ENCODE data around the gene NUDT8.

Gene NUDT8

DNA sequence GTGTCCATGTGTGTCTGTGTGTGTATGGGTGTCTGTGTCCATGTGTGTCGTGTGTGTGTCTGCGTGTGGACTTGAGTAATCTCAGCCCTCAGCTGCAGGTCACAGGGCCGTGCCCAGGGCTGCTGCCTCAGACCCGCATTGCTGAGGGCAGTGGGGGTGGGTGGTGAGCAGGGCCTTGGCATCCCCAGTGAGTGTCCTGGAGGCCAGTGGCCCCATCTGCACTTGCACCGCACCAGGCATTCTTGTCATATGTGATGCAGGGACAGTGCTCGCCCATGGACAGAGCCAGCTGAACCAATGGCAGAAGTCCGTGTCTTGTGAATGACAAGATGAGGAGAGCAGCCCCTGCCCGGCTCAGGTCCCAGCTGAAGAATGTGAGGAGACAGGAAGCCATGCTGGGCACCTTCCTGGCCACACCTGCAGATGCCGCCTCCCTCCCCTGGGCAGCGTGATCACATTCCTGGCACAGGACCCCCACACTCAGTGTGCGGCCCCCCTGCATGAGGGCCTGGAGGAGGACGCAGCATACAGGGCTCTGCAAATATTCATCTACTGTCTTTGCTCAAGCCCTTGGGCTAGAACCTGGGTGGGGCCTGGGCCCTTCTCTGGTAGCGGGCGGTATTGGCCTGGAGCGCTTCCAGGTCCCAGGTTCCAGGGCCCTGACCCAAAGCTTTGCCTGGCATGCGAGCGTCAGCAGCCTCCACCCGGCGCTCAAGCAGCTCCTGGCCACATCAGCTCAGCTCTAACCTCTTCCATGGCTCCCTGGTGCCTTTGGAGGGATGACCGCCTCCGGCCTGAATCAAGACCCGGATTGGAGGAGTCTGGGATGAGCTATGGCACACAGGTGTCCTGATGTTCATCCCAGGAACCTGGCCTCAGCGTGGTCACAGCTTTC, 40.8 kb upstream of the NUDT8 start:
- H3K4me3 ChIP-seq (ENCODE audit: low read depth, low read length), result no peak overlapping the region
- TF ChIP-seq, protein P1, sequence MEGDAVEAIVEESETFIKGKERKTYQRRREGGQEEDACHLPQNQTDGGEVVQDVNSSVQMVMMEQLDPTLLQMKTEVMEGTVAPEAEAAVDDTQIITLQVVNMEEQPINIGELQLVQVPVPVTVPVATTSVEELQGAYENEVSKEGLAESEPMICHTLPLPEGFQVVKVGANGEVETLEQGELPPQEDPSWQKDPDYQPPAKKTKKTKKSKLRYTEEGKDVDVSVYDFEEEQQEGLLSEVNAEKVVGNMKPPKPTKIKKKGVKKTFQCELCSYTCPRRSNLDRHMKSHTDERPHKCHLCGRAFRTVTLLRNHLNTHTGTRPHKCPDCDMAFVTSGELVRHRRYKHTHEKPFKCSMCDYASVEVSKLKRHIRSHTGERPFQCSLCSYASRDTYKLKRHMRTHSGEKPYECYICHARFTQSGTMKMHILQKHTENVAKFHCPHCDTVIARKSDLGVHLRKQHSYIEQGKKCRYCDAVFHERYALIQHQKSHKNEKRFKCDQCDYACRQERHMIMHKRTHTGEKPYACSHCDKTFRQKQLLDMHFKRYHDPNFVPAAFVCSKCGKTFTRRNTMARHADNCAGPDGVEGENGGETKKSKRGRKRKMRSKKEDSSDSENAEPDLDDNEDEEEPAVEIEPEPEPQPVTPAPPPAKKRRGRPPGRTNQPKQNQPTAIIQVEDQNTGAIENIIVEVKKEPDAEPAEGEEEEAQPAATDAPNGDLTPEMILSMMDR (IDR thresholded peaks at IDR 0.05; ENCODE audit: low read depth, low read length), result no peak

DNA sequence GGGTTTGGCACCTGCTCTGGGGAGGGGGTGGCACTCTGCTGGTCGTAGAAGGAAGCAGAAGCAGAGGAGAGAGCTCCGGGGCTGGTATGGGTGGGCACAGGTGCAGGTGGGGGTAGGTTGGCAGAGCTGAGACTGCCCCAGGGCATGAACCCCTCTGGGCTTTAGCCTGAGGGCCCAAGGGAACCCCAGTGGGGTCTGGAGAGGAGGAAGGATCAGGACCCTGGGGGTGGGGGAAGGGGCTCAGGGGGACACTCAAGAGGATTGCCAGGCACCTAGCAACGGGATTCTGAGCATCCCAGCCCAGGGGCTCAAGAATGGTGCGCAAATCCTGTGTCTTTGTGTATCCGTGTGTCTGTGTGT, 38.4 kb upstream of the NUDT8 start:
- TF ChIP-seq, protein P1 (IDR thresholded peaks at IDR 0.05; ENCODE audit: low read depth, low read length), result no peak
- H3K4me3 ChIP-seq (ENCODE audit: low read depth, low read length), result no peak overlapping the region

DNA sequence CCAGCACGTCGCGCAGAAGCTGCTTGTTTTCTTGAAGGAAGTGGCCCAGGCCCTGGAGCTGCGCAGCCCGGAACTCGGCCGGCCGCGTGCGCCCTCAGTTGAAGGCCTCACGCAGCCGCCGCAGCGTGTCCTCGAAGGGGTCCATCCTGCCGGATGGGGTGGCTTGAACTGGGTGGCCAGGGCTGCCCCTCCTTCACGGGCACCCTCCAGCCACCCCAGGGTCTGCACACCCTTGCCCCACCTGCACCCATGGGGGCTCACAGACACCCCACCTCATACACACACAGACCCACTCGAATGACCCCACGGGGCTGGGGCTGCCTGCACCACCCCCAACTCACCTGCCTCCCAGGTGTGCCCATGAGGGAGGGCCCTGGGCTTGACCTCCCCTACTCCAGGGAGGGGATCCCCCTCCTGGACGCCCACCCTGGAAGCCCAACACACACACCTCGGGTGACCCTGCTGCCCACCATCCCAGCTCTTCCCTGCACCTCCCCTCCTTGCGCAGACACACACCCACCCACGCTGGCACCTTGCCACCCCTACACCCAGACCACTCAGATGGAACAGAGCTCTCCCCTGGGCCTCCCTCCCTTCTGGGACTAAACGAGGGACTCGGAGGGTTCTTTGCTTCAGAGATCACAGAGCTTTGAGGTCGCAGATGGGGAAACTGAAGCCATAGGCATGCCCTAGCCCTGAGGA, 37.9 kb upstream of the NUDT8 start:
- H3K4me3 ChIP-seq (ENCODE audit: low read depth, low read length), result no peak overlapping the region
- TF ChIP-seq, protein P1 (IDR thresholded peaks at IDR 0.05; ENCODE audit: low read depth, low read length), result no peak

DNA sequence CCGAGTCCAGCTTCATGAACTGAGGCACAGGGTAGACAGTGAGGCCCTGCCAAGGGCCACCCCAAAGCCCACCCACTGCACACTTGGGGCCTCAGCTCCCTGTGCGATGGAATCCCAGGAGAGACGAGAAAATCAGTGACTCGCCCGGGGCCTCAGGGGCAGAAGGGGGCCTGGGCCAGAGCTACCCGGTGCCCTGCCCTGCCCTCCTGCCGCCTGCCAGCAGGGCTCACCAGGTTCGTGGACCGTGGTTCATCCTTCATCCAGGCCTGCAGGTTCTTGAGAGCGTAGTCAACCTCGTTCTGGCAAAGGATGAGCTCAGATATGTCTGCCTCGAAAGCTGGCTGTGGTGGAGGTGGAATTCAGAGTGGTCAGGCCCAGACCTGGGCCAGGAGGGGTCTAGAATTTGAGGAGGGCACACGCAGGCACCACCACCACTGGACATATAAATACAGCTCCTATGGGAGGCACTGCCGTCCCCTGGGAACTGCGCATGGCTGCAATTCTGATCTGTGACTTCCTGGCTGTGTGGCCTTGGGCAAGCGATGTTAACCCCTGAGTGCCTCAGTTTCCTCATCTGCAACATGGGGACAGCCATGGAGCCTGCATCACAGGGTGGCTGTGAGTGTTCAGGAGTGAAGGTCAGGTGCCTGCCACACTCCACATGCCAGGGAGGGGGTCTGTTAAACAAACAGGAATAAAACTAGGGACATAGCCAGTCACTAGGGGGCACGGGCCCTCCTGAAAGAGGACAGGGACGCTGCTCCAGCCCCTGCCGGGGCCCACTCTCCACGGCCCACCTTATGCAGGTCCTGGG, 37.1 kb upstream of the NUDT8 start:
- no peak overlapping the region for H3K4me3 ChIP-seq (ENCODE audit: low read depth, low read length)
- TF ChIP-seq, protein P1 (IDR thresholded peaks at IDR 0.05; ENCODE audit: low read depth, low read length), result no peak

DNA sequence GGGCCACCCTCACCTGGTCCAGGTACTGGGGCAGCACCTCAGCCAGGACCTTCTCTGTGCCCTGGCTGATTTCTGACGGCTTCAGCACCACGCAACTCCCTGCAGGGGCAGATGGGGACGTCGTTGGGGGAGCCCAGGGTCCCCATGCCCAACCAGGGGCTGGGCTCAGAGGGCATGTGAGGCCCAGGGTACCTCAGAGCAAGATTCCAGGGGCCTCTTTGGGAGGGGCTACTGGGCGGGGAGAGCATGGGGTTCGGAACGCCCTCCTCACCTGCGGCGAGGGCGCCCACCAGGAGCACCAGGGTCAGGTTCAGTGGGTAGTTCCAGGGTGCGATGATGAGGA, 36.5 kb upstream of the NUDT8 start:
- H3K4me3 ChIP-seq (ENCODE audit: low read depth, low read length), result no peak overlapping the region
- TF ChIP-seq, protein P1 (IDR thresholded peaks at IDR 0.05; ENCODE audit: low read depth, low read length), result no peak

DNA sequence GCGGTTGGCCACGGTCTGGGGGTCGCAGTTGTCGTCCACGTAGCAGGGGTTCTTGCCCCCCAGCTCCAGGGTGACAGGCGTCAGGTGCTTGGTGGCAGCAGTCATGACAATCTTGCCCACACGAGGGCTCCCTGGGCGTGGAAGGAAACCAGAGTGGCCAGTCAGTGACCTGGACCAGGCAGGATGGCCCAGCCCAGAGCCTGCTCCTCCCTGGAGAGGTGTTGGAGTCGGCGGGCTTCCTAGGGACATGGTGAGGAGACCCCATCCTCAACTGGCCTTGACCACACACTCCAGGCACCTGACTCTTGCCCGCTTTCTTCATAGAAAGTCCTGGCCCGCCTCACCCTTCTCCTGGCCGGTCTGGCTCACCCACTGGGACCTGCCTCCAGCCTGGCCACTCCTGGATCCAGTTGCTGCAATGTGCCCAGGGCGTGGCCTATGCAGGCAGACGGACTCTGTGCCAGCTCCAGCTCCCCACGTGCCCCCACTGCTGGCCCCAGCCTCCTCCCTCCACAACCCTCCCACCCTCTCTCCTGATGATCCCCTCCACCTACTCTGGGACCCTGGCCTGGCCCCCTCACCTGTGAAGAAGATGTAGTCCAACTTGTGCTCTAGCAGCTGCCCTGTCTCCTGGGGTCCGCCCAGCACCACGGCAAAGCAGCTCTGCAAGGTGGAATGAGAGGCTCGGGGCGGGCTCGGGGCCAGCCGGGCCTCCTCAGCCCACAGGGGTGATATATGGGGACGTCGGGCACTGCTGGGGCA, 36.0 kb upstream of the NUDT8 start:
- TF ChIP-seq, protein P1 (IDR thresholded peaks at IDR 0.05; ENCODE audit: low read depth, low read length), result no peak
- H3K4me3 ChIP-seq (ENCODE audit: low read depth, low read length), result no peak overlapping the region

Measured in WI38 (cell line).